Ishikawa (cell line): ENCODE results near the gene RNF215.

Experiments
- EP300 ChIP-seq: IDR thresholded peaks from 2 replicates; pipeline ENCODE4 v1.6.1; 2012; ENCODE audit warnings: borderline replicate concordance
- RAD21 ChIP-seq: IDR thresholded peaks from 2 replicates; pipeline ENCODE4 v1.6.1; 2012; ENCODE audit warnings: low read depth
- TAF1 ChIP-seq: IDR thresholded peaks from 2 replicates; pipeline ENCODE4 v1.6.1; 2012; ENCODE audit warnings: low read depth, mild to moderate bottlenecking
- YY1 ChIP-seq: IDR thresholded peaks from 2 replicates; pipeline ENCODE4 v1.6.1; 2012; ENCODE audit warnings: low read depth
- TF ChIP-seq, protein P1 (sequence below): IDR thresholded peaks from 2 replicates; pipeline ENCODE4 v1.6.1; 2012; ENCODE audit warnings: low read depth, mild to moderate bottlenecking

- TF ChIP-seq RAD21: no peak
- TF ChIP-seq, protein P1, sequence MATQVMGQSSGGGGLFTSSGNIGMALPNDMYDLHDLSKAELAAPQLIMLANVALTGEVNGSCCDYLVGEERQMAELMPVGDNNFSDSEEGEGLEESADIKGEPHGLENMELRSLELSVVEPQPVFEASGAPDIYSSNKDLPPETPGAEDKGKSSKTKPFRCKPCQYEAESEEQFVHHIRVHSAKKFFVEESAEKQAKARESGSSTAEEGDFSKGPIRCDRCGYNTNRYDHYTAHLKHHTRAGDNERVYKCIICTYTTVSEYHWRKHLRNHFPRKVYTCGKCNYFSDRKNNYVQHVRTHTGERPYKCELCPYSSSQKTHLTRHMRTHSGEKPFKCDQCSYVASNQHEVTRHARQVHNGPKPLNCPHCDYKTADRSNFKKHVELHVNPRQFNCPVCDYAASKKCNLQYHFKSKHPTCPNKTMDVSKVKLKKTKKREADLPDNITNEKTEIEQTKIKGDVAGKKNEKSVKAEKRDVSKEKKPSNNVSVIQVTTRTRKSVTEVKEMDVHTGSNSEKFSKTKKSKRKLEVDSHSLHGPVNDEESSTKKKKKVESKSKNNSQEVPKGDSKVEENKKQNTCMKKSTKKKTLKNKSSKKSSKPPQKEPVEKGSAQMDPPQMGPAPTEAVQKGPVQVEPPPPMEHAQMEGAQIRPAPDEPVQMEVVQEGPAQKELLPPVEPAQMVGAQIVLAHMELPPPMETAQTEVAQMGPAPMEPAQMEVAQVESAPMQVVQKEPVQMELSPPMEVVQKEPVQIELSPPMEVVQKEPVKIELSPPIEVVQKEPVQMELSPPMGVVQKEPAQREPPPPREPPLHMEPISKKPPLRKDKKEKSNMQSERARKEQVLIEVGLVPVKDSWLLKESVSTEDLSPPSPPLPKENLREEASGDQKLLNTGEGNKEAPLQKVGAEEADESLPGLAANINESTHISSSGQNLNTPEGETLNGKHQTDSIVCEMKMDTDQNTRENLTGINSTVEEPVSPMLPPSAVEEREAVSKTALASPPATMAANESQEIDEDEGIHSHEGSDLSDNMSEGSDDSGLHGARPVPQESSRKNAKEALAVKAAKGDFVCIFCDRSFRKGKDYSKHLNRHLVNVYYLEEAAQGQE: no peak
- no peak for TF ChIP-seq YY1
- no peak for TF ChIP-seq EP300
- TF ChIP-seq TAF1: no peak
These were observed 29.6 kb upstream of the RNF215 start for GRCh38 chr22:30416837-30417236.
